ENCODE data around the gene TDRD9. TPM values are rescaled to one million over a fixed set of nuclear protein-coding genes. Genes with fewer than 3 reads are reported as not detected.

The TDRD9 gene
- total RNA-seq, 1 donor from 2014 or later, result 6.5 TPM

- no peak for DNase-seq (ENCODE audit: low read depth)
- no peak for TF ChIP-seq CTCF (IDR thresholded peaks at IDR 0.05; ENCODE audit: insufficient read depth, low read length, poor library complexity, severe bottlenecking)
- no peak overlapping the region for H3K4me3 ChIP-seq (ENCODE audit: low read depth, low read length)
- H3K36me3 ChIP-seq (ENCODE audit: control insufficient read depth, insufficient read depth, low read length), result no peaks in the 10 kb centered on the region
- peaks cover 13% of the 10 kb centered on the region for H3K27me3 ChIP-seq (ENCODE audit: control insufficient read depth, insufficient read depth, low read length)
These were observed 168.1 kb downstream of the TDRD9 start for GRCh38 chr14:104096318-104096717.

DNA sequence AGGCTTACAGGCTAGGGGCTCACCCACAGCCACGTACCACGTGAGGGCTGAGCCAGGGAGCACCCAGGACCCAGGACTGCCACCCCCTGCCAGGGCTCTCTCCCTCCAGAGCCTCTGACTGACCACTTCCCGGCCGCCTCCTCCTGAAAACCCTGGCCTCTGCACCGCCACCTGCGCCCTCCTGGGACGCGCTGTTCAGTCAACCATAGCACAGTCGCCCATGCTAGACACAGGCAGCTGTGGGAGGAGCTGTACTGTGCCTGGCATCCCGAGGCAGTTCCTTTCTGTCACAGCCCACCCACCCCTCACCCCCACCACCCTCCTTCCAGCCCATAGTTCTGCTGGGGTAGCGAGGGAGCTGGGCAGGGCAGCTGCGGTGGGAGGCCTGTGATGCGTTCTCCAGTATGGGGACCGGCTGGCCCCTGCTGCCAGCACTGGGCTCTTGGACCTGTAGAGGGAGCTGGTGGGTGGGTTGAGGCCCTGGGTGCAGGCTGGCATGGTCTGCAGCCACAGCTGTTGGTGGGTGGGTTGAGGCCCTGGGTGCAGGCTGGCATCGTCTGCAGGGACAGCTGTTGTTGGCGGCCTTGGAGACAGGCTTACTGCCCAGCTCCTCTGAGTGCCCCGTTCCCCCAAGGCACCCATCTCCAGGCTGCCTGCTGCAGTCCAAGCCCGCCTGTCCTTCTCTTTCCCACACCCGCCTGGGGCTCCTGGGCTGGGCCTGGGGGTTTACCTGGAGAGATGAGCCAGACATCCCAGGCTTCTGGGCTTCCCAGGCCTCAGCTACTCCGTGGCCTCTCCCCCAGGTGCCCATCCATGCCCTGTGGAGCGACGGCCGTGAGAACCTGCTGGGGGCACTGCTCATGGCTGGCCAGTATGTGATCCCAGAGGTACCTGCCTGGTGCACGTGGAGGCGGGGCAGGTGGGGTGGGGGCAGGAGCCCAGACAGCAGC lies 168.8 kb downstream of the TDRD9 start:
- no peaks in the 10 kb centered on the region for H3K36me3 ChIP-seq (ENCODE audit: control insufficient read depth, insufficient read depth, low read length)
- no peak for DNase-seq (ENCODE audit: low read depth)
- TF ChIP-seq CTCF (IDR thresholded peaks at IDR 0.05; ENCODE audit: insufficient read depth, low read length, poor library complexity, severe bottlenecking), result no peak
- H3K4me3 ChIP-seq (ENCODE audit: low read depth, low read length), result no peak overlapping the region
- H3K27me3 ChIP-seq (ENCODE audit: control insufficient read depth, insufficient read depth, low read length), result peaks cover 9% of the 10 kb centered on the region

GRCh38 chr14:104098272-104099095 lies 170.2 kb downstream of the TDRD9 start:
- H3K36me3 ChIP-seq (ENCODE audit: control insufficient read depth, insufficient read depth, low read length), result no peaks in the 10 kb centered on the region
- DNase-seq (ENCODE audit: low read depth), result no peak
- no peak for TF ChIP-seq CTCF (IDR thresholded peaks at IDR 0.05; ENCODE audit: insufficient read depth, low read length, poor library complexity, severe bottlenecking)

GRCh38 chr14:104099096-104100041 lies 171.1 kb downstream of the TDRD9 start:
- Histone ChIP-seq H3K36me3 (ENCODE audit: control insufficient read depth, insufficient read depth, low read length) (no peaks in the 10 kb centered on the region), H3K4me3 (ENCODE audit: low read depth, low read length) (no peak overlapping the region), H3K27me3 (ENCODE audit: control insufficient read depth, insufficient read depth, low read length) (peaks cover 4% of the 10 kb centered on the region)
- no peak for DNase-seq (ENCODE audit: low read depth)
- no peak for TF ChIP-seq CTCF (IDR thresholded peaks at IDR 0.05; ENCODE audit: insufficient read depth, low read length, poor library complexity, severe bottlenecking)

More at GRCh38 chr14:104098272-104099095, 170.2 kb downstream of the TDRD9 start:
- H3K27me3 ChIP-seq (ENCODE audit: control insufficient read depth, insufficient read depth, low read length), result peaks cover 4% of the 10 kb centered on the region
- H3K4me3 ChIP-seq (ENCODE audit: low read depth, low read length), result no peak overlapping the region
